BE2C (cell line): Measurements from ENCODE around the gene KIAA0408.

Experiments used
- DNase-seq: peaks from one replicate; pipeline ENCODE4 v3.0.0-alpha.2; 2020
- H3K27me3 ChIP-seq: fragments of 250-450 bp; sonication (Bioruptor Pico); 2 replicates; pipeline ENCODE4 v1.5.1; 2020; ENCODE audit warnings: mild to moderate bottlenecking
- H3K36me3 ChIP-seq: fragments of 250-450 bp; sonication (Bioruptor Pico); 2 replicates; pipeline ENCODE4 v1.5.1; 2020; ENCODE audit warnings: mild to moderate bottlenecking
- H3K4me1 ChIP-seq: fragments of 250-450 bp; sonication (Bioruptor Pico); 2 replicates; pipeline ENCODE4 v1.5.1; 2020
- H3K4me3 ChIP-seq: 2 replicates; pipeline ENCODE4 v1.5.1; 2011; ENCODE audit warnings: low read depth, low read length
- H3K9me3 ChIP-seq: fragments of 250-450 bp; sonication (Bioruptor Pico); 2 replicates; pipeline ENCODE4 v1.5.1; 2020
- CTCF ChIP-seq: IDR thresholded peaks from 2 replicates; pipeline ENCODE4 v1.5.1; 2012; ENCODE audit warnings: mild to moderate bottlenecking, low read depth, low read length

The KIAA0408 gene

GRCh38 chr6:127481111-127481510 is 21.9 kb upstream of the KIAA0408 start:
- no peak overlapping the region for H3K4me3 ChIP-seq
- H3K27me3 ChIP-seq, result no peaks in the 10 kb centered on the region
- DNase-seq, result no peak
- H3K36me3 ChIP-seq, result peaks cover 99% of the 10 kb centered on the region
- no peak for TF ChIP-seq CTCF
- H3K9me3 ChIP-seq, result no peaks in the 10 kb centered on the region
- no peaks in the 10 kb centered on the region for H3K4me1 ChIP-seq

- no peaks in the 10 kb centered on the region for H3K9me3 ChIP-seq
- H3K27me3 ChIP-seq, result no peaks in the 10 kb centered on the region
- DNase-seq, result no peak
- no peaks in the 10 kb centered on the region for H3K4me1 ChIP-seq
- peaks cover 100% of the 10 kb centered on the region for H3K36me3 ChIP-seq
- H3K4me3 ChIP-seq, result no peak overlapping the region
- no peak for TF ChIP-seq CTCF
These were observed 18.5 kb upstream of the KIAA0408 start for GRCh38 chr6:127477658-127478057.

GRCh38 chr6:127475823-127476176 is 16.6 kb upstream of the KIAA0408 start:
- no peaks in the 10 kb centered on the region for H3K9me3 ChIP-seq
- H3K4me3 ChIP-seq, result no peak overlapping the region
- peaks cover 100% of the 10 kb centered on the region for H3K36me3 ChIP-seq
- no peaks in the 10 kb centered on the region for H3K4me1 ChIP-seq
- TF ChIP-seq CTCF, result no peak
- DNase-seq, result no peak
- H3K27me3 ChIP-seq, result no peaks in the 10 kb centered on the region

GRCh38 chr6:127475135-127475822 is 16.1 kb upstream of the KIAA0408 start:
- Histone ChIP-seq H3K9me3 (no peaks in the 10 kb centered on the region), H3K36me3 (peaks cover 100% of the 10 kb centered on the region), H3K4me1 (no peaks in the 10 kb centered on the region), H3K27me3 (no peaks in the 10 kb centered on the region), H3K4me3 (no peak overlapping the region)
- no peak for DNase-seq
- TF ChIP-seq CTCF, result no peak

GRCh38 chr6:127471379-127472255 is 12.4 kb upstream of the KIAA0408 start:
- no peaks in the 10 kb centered on the region for H3K27me3 ChIP-seq
- no peak overlapping the region for H3K4me3 ChIP-seq
- TF ChIP-seq CTCF, result no peak
- H3K4me1 ChIP-seq, result no peaks in the 10 kb centered on the region; the same call in 1 of the 2 replicates
- DNase-seq, result no peak
- no peaks in the 10 kb centered on the region for H3K9me3 ChIP-seq
- H3K36me3 ChIP-seq, result peaks cover 87% of the 10 kb centered on the region

GRCh38 chr6:127468936-127469335 is 9.7 kb upstream of the KIAA0408 start:
- Histone ChIP-seq H3K4me1 (no peaks in the 10 kb centered on the region; the same call in 1 of the 2 replicates), H3K27me3 (no peaks in the 10 kb centered on the region), H3K9me3 (no peaks in the 10 kb centered on the region), H3K4me3 (no peak overlapping the region), H3K36me3 (peaks cover 83% of the 10 kb centered on the region)
- TF ChIP-seq CTCF, result no peak
- DNase-seq, result no peak
